KOPT-K1 (cell line): ENCODE results near the gene CD6.

ENCODE experiments used
- H3K27ac ChIP-seq: fragments of 200-600 bp; sonication (generic); 2 replicates; pipeline ENCODE4 v1.5.1; 2016; ENCODE audit warnings: antibody characterized with exemption, mild to moderate bottlenecking, low read depth, low read length; ENCODE audit not compliant: poor library complexity, severe bottlenecking
- H3K36me3 ChIP-seq: fragments of 200-600 bp; sonication (generic); 2 replicates; pipeline ENCODE4 v1.5.1; 2017; ENCODE audit warnings: antibody characterized with exemption, mild to moderate bottlenecking, low read length, moderate library complexity; ENCODE audit not compliant: insufficient read depth
- H3K9me3 ChIP-seq: fragments of 200-600 bp; sonication (generic); 2 replicates; pipeline ENCODE4 v1.5.1; 2017; ENCODE audit warnings: antibody characterized with exemption, low read length, mild to moderate bottlenecking; ENCODE audit not compliant: insufficient read depth, poor library complexity, severe bottlenecking

CD6 gene

DNA sequence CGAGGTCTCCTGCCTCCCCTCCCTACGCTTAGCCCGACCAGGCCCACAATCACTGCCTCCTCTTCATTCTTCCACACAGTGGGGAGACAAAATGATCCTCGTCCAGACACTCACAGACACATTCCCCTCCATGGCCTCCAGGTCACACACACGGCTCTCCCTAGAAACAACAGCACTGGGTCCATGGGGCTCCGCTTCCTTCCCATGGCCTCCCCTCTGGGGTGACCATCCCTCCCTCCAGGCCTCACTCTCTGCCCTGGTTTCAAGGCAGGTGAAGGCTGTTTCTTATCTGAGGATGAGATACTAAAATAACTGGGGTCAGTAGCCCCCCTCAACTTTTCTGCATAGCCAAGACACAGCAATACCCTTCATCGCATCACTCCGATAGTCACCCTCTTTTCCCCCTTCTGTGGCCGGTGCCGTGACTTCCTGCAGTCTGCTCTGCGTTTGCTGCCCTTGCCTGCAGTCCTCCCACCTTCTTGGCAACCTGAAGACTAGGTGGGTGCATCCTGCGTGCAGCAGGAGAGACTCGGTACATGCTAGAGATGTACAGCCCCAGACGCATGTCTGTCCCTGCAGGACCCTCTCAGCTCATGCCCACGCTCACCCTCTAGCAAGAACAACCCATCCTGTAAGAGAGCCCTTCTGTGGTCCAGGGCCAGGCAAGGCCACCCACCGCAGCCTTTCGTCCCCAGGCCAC lies 55.8 kb downstream of the CD6 start:
- no peaks in the 10 kb centered on the region for H3K36me3 ChIP-seq
- H3K27ac ChIP-seq: peak overlapping the region; percentile 88
- H3K9me3 ChIP-seq: no peaks in the 10 kb centered on the region

DNA sequence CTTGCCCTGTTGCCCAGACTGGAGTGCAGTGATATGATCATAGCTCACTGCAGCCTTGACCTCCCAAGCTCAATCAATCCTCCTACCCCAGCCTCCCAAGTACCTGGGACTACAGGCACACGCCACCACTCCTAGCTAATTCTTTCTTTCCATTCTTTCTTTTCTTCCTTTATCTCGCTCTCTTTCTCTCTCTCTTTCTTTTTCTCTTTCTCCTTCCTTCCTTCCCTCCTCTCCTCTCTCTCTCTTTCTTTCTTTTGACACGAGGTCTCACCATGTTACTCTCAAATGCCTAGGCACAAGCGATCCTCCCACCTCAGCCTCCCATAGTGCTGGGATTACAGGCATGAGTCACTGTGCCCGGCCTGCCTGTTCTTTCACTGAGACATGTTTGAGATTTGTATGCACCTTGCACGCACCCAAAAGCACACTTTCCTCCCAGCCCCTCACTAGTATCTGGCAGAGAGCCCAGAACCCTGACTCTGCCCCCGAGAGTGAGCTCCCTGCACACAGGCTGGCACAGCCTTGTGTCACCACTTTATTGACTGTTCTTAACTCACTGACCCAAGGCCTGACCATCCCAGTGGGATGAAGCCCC lies 56.8 kb downstream of the CD6 start:
- no peaks in the 10 kb centered on the region for H3K36me3 ChIP-seq
- H3K27ac ChIP-seq: peak overlapping the region; percentile 88
- no peaks in the 10 kb centered on the region for H3K9me3 ChIP-seq

DNA sequence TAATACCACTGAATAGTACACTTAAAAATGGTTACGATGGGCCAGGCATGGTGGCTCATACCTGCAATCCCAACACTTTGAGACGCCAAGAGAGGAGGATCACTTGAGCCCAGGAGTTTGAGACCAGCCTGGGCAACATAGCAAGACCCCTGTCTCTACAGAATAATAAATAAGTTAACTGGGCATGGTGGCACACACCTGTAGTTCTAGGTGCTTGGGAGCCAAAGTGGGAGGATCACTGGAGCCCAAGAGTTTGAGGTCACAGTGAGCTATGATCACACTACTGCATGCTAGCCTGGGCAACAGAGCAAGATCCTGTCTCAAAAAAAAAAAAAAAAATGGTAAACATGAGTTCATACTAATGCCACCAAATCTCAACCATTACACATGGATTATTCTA lies 61.3 kb downstream of the CD6 start:
- Histone ChIP-seq H3K27ac (no peak overlapping the region), H3K9me3 (no peaks in the 10 kb centered on the region), H3K36me3 (no peaks in the 10 kb centered on the region)

DNA sequence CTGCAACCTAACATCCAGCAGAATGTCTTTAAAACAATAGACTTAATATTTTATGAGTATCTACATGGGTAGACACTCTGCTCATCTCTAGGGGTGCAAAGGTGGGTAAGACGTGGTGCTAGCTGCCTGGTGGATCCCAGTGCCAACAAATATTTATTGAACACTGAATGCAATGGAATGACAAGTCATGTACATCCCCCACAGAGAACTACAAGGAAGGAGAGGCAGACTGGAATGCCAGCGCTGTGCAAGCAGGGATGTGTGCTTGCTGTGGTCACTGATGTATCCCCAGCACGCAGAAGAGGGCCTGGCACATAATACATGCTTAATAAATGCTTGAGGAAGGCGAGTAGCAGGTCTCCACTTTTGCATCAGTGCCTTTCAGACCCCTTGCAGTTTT lies 61.9 kb downstream of the CD6 start:
- Histone ChIP-seq H3K36me3 (no peaks in the 10 kb centered on the region), H3K9me3 (no peaks in the 10 kb centered on the region), H3K27ac (no peak overlapping the region)

DNA sequence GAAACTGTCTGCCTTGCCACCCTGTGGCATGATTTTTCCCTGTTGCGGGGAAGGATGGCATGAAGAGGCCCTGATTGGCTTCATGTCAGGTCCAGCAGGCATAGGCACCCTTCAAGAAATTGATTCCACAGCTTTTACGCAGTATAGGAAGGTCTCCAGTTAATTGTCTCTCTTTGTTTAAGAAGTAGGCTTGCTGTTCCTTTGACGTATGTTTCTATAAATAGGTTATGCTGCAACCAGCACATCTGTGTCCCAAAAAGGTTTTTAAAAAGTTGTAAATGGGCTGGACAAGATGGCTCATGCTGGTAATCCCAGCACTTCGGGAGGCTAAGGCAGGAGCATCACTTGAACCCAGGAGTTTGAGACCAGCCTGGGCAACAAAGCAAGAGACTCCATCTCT lies 62.6 kb downstream of the CD6 start:
- Histone ChIP-seq H3K27ac (no peak overlapping the region), H3K9me3 (no peaks in the 10 kb centered on the region), H3K36me3 (no peaks in the 10 kb centered on the region)

DNA sequence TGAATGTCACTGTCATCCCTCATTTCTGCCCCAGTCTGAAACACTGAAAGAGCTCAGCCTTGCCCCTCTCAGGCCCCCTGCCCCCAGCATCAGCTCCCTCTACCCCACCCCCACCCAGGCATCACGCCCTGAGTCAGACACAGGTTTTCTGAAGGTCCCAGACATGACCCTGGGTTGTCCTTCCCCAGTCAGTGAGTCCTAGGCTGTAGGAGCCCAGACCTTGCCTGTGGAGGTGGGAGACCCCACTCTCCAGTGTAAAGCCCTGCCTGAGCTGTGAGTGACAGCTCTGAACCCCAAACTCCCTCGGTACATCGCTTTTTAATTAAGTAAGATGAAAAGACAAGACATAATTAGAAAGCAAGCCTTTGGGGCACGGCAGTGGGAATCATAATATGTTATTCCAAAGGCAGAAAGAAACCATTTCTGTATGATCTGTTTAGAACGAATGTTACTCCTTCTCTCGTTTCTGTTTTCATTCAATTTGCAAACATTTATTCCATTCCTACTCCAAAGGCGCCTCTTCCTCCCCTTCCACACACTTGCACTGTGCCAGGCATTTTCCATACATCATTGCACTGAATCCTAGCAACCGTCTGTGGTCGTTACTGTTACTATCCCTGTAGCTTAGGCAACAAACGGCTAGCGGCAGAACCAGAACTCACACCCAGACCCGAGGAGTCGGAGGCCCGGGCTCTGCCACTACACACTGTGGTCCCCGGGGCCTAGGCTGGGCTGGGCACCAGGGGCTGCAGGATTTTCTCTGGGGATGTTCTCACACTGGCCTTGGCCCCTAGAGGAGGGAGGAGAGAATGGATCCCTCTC lies 63.4 kb downstream of the CD6 start:
- H3K36me3 ChIP-seq: no peaks in the 10 kb centered on the region
- H3K27ac ChIP-seq: no peak overlapping the region
- no peaks in the 10 kb centered on the region for H3K9me3 ChIP-seq

DNA sequence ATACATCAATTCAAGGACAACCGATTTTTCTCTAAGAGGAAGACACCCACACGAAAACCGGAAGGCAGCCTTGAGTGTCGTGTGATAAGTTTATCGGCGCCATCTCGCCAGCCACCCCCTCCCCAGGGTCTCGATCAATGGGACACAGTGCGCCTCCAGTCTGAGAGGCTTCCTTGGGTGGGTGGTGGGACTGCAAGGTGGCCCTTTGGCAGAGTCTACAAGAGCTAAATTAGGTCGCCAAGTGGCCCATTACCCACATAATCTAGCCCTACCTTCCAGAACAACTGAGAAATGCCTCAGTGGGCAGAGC lies 64.0 kb downstream of the CD6 start:
- H3K9me3 ChIP-seq: no peaks in the 10 kb centered on the region
- no peaks in the 10 kb centered on the region for H3K36me3 ChIP-seq
- H3K27ac ChIP-seq: no peak overlapping the region

DNA sequence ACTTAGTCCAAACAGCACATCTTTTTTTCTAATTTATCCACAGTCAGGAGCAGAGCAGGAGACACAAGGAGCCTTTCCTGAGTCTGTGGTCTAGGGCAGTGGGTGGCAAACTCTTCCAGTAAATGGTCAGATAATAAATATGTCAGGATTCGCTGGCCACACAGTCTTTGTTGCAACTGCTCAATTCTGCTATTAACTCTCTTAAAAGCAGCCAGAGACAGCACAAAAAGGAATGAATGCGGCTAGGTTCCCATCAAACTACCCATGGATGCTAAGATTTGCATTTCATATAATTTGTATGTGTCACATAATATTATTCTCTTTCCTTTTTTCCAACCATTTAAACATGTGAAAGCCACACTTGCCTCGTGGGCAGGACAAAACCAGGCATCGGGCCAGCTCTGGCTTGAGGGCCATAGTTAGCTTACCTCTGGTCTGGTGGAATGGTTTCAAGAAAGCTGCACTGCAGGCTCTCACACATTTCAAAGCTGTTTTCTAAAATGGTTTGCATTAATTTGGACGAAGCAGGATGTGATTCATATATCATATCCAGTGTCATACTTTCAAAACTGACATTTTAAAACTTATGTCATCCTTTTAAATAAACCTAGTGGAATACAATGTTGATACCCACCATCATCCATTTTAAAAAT lies 66.1 kb downstream of the CD6 start:
- H3K27ac ChIP-seq: no peak overlapping the region
- H3K9me3 ChIP-seq: no peaks in the 10 kb centered on the region
- H3K36me3 ChIP-seq: no peaks in the 10 kb centered on the region

DNA sequence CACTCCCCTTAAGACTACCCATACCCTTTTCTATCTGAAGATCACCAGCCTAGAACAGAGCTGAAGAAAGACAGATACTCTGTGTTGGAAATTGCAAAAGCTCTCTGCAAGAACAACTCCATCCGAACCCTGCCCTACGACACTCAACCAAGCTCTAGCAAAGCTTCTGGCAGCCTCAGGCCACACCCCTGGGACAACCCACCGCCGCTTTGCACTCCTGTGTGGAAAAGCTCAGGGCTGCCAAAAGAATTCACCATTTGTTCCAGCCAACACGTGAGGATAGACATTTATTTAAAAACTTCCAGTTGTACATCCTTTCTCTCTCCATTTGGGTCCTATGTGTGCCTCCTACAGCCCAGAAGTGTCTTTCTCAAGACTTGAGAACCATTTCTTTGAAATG lies 68.4 kb downstream of the CD6 start:
- no peak overlapping the region for H3K27ac ChIP-seq
- H3K36me3 ChIP-seq: no peaks in the 10 kb centered on the region
- H3K9me3 ChIP-seq: no peaks in the 10 kb centered on the region

DNA sequence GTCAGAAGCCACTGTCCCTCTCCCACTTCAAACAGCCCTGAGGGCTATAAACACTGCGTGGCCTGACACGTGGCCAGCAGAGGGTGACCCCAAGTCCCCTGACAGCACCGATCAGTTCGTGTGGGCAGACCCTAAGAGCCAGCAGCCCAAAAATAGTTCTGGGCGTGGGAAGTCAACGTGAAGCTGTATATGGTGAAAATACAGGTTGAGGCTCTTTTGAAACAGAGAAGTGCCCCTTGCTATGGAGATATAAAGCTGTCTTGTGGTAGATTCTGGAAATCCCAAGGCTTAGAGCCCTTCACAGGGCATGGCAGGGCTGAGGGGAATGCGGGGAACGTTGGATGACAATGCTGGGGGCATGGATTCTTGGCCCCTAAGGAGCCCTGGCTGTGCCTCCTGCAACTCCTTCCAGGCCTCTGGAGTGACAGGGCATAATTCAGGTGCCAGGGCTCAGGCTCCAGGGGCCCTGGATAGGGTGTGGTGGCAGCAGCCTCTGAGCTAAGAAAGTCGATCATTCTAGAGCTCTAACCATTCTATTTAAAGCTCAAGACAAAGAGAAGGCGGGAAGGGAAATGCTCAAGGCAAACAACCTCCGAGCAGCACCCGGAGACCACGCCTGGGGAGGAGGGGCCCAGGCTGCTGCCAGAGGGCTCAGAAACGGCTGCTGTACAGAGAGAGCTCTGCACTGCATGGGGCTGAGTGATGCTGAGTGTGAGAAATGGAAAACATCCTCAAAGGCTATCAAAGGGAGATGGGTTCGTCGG lies 70.5 kb downstream of the CD6 start:
- Histone ChIP-seq H3K27ac (peak overlapping the region; percentile 99), H3K36me3 (no peaks in the 10 kb centered on the region), H3K9me3 (no peaks in the 10 kb centered on the region)

DNA sequence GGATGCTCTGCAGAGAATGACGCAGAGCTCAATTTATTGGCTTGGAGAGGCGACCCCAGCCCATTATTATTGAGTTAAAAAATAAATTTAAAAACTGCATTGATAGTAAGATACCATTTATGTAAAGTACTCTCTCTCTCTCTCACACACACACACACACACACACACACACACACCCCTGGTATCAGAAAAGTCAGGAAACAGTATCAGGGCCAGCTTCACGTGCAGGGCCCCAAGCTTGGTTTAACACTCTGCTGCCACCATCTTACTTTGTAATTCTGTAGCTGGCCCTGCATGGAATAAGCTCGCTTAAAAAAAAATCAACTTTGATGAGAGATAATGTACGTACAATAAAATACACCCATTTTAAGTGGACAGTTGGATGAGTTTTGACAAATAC lies 71.1 kb downstream of the CD6 start:
- Histone ChIP-seq H3K36me3 (no peaks in the 10 kb centered on the region), H3K27ac (peak overlapping the region; percentile 99), H3K9me3 (no peaks in the 10 kb centered on the region)

DNA sequence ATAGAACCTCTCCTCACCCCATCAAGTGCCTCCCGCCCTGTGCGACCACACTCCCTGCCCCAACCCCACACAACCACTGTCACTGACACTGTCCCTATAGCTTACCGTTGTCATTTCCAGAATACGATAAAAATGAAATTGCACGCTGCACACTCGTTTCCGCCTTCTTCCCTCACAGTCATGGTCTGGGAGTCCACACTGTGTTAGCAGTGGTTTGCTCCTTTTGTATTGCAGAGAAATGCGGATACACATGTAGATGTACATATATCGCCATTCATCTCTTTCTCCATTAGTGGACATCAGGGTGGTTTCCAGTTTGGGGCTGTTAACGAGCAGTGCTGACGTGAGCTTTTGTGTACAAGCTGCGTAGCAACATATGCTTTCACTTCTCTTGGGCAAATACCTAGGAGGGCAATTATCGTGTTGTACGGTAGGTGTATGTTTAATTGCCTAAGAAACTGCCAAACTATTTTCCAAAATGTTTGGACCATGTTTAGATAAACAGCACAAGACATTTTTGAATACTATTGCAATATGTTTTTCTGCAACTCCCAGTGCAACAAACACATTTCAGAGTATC lies 71.6 kb downstream of the CD6 start:
- Histone ChIP-seq H3K9me3 (no peaks in the 10 kb centered on the region), H3K36me3 (no peaks in the 10 kb centered on the region), H3K27ac (peak overlapping the region; percentile 99)

DNA sequence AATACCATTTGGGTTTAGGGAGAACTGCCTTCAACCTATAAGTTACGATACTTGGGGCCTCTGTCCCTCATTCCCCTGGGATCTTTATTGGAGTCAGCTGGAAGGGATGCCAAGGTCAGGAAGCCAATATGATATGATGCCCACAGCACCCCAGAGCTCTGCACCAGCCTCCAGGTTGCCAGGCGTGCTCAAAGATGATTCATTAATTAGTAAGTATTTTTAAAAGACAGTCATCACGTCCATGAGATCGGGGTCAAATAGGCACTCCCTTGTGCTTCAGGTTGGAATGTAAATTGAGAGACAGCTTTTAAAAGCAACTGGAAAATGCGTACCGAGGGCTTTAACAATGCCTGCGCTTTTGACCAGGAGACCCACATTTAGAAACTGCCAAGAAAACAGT lies 73.8 kb downstream of the CD6 start:
- no peaks in the 10 kb centered on the region for H3K9me3 ChIP-seq

DNA sequence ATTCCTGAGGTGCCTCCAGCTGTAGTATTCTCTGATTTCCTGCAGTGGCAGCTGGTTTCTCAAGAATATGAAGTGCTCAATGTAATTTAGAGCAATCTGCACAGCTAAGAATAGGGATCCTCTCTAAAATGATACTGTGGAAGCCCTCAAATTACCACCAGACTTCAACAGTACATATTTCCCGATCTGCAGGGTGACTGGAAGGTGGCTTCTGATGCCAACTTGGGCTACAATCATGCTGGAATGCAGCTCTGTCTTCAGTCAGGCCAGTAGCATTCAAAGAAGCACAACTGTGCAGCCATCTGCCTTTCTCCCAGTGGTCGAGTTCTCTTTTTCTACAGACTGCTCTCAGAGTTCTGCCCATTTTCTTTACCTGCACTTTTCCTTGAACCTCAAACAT lies 75.4 kb downstream of the CD6 start:
- H3K27ac ChIP-seq: peak overlapping the region; percentile 27
- no peaks in the 10 kb centered on the region for H3K9me3 ChIP-seq

More for the DNA sequence above, 73.8 kb downstream of the CD6 start:
- no peak overlapping the region for H3K27ac ChIP-seq
- no peaks in the 10 kb centered on the region for H3K36me3 ChIP-seq

More for the DNA sequence above, 75.4 kb downstream of the CD6 start:
- H3K36me3 ChIP-seq: no peaks in the 10 kb centered on the region
